22Rv1 (cell line): Measurements from ENCODE around the gene FGD2.
"Not testable (repeated sequence)": the region's sequence is repeated elsewhere in the genome, so short reads cannot be mapped to it uniquely, and the experiment has no call there.

Experiments used
- H3K27ac ChIP-seq: fragments of 450-650 bp; 2 replicates; pipeline ENCODE4 v1.5.1; 2017
- CTCF ChIP-seq: fragments of 450-650 bp; IDR thresholded peaks from 2 replicates; pipeline ENCODE4 v1.5.1; 2017; ENCODE audit warnings: mild to moderate bottlenecking
- ZFX ChIP-seq: fragments of 450-650 bp; IDR thresholded peaks from 2 replicates; pipeline ENCODE4 v1.6.1; 2017; ENCODE audit warnings: antibody characterized with exemption, borderline replicate concordance

FGD2 gene

GRCh38 chr6:37039958-37040357 lies 34.5 kb downstream of the FGD2 start:
- no peak overlapping the region for H3K27ac ChIP-seq
- TF ChIP-seq CTCF (no peak), ZFX (no peak)

GRCh38 chr6:37041521-37041920 lies 36.1 kb downstream of the FGD2 start:
- TF ChIP-seq ZFX (no peak), CTCF (no peak)
- H3K27ac ChIP-seq: no peak overlapping the region

- TF ChIP-seq CTCF: no peak
- TF ChIP-seq ZFX: no peak
- no peak overlapping the region for H3K27ac ChIP-seq
These were observed 36.7 kb downstream of the FGD2 start for GRCh38 chr6:37042150-37042549.

- not testable (repeated sequence) for H3K27ac ChIP-seq
These were observed 37.6 kb downstream of the FGD2 start for GRCh38 chr6:37043091-37043490.

GRCh38 chr6:37047346-37047688 lies 41.9 kb downstream of the FGD2 start:
- no peak for TF ChIP-seq CTCF
- TF ChIP-seq ZFX: no peak
- no peak overlapping the region for H3K27ac ChIP-seq

- no peak overlapping the region for H3K27ac ChIP-seq
- TF ChIP-seq ZFX (no peak), CTCF (no peak)
These were observed 42.4 kb downstream of the FGD2 start for GRCh38 chr6:37047689-37048402.

- no peak for TF ChIP-seq CTCF
- no peak for TF ChIP-seq ZFX
These were observed 43.0 kb downstream of the FGD2 start for GRCh38 chr6:37048403-37048850.

More at GRCh38 chr6:37048403-37048850, 43.0 kb downstream of the FGD2 start:
- no peak overlapping the region for H3K27ac ChIP-seq
